ENCODE data around the gene CDK4. TPM values are rescaled to one million over a fixed set of nuclear protein-coding genes. Genes with fewer than 3 reads are reported as not detected.
"Not testable (repeated sequence)": the region's sequence is repeated elsewhere in the genome, so short reads cannot be mapped to it uniquely, and the experiment has no call there.

Gene CDK4
- total RNA-seq, 1 donor from 2014 or later: 41.1 TPM

DNA sequence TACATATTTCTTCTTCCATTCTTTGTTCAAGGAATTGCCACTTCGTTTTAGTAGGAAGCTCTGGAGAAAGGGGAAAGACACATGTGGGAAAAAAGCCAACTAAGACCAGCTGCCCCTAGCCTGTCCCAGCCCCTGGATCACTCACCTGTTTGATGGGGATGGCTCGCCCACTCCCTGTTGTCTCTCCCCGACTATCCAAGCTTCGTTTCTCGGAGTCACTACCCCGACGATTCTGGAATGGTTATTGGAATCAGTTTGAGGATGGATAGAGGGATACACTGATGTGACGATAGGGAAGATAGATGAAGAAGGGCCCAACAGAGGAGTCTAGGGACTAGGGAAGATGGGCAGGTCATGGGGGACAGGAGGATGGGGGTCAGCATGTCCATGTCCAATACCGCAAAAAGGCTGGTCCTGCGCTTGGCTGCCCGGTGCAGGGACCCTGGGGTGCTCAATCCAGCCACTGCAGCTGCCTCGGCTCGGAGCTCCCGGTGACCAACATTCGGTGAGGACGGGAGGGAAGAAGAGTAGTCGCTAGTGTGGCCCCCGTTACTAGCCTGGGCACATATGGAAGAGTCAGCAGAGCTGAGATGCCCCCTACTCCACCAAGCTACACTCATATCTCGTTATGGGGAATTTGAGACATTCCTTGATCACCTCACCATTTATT, 20.6 kb downstream of the CDK4 start:
- intact Hi-C loops (cut with DNase I): no loop called here
- DNase-seq (no peak), ATAC-seq (ENCODE audit: poor library complexity) (no peak)

DNA sequence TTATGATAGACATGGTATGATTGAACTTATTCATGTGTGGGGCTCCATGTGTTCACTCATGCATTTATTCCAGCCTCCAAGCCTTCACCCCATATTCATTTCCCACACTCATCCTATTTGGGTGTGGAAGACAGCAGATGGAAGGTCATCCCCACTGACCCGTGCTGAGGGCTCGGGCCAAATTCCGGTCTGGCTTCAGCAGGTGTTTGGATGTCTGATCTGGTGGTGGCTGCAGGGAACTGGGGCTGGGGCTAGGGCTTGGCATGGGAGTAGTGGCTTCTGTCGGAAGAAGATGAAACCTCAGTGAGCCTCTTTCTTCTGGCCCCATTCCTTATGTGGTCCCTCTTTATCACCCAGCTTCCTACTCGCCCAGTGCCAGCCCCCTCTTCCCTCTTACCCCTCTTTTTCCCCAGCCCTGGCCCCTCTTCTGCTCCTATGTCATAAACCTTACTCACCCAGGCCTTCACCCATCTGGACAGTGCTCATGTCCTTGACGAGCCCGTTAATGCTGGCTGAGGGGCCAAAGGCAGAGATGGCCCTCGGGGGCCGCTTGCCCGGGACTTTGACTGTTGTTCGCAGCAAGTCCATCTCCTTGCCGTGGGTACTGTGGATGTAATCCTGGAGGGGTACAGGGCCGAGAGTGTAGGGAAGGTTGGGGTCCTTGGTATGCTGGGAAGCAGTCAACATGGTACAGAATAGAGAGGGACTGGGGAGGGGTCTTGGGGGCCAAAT, 21.6 kb downstream of the CDK4 start:
- intact Hi-C loops (cut with DNase I): no loop called here
- ATAC-seq (ENCODE audit: poor library complexity) (no peak), DNase-seq (no peak)

DNA sequence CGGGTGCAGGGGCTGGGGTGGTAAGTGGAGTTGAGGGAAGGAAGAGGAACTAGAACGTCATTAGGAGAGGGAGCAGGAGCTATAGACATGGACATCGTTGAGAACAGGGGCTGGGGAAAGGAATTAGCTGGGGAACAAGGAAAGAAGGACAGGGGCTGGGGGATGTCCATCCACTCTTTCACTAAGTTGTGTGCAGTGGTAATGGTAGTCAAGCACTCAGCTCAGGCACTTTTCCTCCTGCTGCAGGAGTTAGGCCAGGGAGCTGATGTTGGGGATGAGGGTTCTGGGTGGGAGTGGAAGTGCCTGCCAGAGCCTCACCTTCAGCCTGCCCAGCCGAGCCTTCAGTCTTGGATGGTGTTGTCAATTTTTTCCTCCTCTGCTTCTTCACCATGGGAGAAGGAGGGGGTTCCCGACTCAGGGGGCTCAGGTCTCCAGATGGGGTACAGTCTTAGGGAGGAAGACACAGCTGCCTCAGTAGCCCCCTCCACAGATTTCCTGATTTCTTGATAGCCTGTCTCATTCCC, 22.7 kb downstream of the CDK4 start:
- intact Hi-C loops (cut with DNase I): no loop called here
- ATAC-seq (ENCODE audit: poor library complexity) (no peak), DNase-seq (no peak)

DNA sequence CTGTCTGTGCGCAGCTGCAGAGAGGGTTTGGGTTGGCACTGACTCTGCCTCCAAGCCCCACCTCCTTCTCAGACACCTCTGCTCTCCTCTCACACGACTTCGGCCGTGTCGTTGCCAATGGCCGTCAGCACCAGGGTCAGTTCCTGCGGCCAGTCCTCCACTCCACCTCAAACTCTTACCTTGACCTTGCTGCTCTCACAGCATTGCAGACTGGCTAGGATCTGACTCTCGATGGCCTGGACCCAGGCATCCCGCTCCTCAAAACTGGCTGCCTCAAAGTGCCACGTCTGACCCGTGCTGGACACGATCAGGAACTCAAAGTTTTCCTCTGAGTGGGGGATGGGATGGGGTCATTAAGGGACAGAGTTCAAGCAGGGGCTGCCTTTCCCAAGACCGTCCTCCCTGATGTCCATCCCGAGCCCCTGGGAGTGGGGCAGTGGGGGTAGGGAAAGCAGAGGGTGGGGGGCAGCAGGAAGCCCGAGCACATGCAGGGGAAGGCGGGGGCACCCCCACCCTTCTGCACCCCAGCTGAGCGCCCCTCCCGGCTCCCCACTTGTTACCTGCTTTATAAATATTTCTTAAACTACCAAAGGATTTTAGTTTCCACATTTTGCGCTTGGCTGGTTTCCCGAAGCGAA, 24.2 kb downstream of the CDK4 start:
- intact Hi-C loops (cut with DNase I): no loop called here
- DNase-seq: peak; percentile 42
- no peak for ATAC-seq (ENCODE audit: poor library complexity)

DNA sequence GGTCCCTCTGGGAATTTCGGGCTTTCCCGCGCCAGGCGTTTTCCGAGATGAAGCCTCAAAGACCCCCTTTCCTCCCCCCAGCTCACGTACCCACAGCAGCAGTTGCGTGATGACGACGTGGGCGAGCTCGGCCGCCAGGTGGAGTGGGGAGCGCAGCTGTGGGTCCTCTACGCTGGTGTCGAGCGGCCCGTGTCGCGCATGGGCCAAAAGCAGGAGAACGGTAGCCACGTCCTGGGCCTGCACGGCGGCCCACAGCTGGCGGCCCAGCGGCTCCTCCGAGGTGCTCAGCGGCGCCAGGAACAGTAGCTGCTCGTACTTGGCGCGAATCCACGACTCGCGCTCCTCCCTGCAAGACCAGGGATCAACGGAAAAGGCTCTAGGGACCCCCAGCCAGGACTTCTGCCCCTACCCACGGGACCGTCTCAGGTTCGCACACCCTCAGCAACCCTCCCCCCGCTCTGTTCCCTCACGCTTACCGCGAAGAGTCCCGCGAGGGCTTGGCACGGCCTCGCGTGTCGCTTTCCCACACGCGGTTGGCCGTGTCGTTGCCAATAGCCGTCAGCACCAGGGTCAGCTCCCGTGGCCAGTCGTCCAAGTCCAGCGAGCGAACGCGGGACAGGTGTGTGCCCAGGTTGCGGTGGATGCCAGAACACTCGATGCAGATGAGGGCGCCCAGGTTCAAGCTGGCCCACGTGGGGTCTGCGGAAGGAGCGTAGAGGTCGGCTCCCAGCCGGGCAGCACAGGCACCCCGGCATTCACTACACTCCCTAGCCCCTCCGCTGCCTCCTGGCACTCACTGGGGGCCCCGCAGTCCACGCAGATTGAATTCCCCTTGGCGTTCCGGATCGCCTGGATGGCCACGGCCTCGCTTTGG, 25.0 kb downstream of the CDK4 start:
- ATAC-seq (ENCODE audit: poor library complexity) (peak; percentile 59), DNase-seq (peak; percentile 74)
- intact Hi-C loops (cut with DNase I): no loop called here

DNA sequence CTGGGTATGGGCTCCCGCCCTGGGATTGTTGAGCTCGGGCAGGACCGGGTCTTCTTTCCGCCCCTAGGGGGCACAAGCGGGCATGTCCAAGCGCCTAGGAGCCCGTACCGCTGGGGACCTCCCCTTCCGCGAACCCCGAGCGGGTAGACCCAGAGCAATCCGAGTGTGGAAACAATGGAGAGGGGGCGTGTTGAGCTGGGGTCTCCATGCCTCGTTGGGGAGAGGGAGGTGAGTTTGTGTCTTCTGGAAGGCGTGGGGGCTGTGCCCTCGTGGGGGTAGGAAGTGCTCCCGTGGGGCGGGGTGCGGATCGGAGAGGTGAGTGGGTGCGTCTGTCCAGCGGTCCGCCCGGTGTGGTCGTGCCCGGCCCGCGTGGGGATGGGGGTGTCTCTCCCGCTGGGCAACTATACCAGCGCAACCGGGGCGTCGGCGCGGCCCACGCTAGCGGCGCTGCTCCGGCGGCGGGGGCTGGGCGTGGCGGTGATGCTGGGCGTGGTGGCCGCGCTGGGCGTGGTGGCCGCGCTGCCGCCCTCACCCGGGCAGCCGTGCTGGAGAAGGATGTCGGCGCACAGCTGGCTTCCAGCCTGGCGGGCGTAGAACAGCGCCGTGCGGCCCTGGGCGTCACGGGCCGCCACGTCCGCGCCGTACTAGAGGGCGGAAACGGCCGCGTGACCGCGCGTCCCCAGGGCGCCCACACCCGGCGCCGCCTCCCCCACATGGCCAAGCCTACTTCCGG, 25.8 kb downstream of the CDK4 start:
- DNase-seq (peak; percentile 85), ATAC-seq (ENCODE audit: poor library complexity) (peak; percentile 77)
- intact Hi-C loops (cut with DNase I): no loop called here

DNA sequence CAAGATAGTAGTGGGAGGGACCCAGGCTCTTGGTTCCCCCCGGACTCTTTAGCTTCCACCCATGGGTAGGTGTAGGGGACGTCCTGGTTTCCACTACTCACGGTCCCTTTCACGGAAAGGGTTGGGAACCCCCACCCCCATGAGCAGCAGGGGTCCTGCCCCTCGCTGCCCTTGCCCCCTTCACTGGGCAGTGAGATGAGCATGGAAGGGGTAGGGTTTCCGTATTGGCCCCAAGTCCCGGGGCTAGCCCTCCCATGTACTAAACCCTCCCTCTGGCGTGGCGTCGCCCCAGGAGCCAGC, 26.3 kb downstream of the CDK4 start:
- intact Hi-C loops (cut with DNase I): no loop called here
- no peak for DNase-seq
- no peak for ATAC-seq (ENCODE audit: poor library complexity)

DNA sequence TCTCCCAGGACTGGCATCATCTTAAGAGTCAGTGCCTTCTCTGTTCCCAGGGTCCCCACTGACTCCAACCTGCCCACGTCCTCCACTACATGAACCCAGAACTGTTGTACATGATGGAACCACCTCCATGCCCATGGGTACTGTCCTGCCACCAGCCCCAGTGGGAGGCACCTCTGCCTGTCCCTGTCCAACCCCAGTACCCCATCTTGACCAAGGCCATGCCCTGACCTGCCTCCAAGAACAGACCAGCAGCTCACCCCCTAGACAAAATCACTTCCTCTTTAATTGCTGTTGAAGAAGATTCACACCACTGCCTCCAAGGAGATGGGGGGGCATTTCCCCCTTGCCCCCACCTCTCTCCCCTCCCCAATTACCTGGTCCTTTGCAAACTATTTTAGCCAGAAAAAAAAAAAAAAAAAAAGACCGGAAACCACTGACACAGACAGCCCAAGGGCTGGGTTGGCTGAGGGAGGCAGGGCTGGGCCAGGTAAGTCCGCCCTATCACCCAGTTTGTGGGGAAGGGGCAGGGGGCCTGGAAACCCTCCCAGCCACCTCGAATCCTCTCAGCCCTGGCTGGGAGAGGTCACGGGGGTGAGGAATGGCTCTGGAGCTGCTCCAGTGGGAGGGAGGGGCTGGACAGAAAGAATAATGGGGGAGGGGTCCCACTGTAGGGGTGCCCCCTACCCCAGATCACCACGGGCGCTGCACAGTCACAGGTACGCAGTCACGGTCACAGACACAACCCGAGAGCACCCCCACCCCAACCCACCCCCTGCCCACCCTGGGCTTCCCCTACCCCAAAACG, 27.0 kb downstream of the CDK4 start:
- no peak for ATAC-seq (ENCODE audit: poor library complexity)
- no peak for DNase-seq

DNA sequence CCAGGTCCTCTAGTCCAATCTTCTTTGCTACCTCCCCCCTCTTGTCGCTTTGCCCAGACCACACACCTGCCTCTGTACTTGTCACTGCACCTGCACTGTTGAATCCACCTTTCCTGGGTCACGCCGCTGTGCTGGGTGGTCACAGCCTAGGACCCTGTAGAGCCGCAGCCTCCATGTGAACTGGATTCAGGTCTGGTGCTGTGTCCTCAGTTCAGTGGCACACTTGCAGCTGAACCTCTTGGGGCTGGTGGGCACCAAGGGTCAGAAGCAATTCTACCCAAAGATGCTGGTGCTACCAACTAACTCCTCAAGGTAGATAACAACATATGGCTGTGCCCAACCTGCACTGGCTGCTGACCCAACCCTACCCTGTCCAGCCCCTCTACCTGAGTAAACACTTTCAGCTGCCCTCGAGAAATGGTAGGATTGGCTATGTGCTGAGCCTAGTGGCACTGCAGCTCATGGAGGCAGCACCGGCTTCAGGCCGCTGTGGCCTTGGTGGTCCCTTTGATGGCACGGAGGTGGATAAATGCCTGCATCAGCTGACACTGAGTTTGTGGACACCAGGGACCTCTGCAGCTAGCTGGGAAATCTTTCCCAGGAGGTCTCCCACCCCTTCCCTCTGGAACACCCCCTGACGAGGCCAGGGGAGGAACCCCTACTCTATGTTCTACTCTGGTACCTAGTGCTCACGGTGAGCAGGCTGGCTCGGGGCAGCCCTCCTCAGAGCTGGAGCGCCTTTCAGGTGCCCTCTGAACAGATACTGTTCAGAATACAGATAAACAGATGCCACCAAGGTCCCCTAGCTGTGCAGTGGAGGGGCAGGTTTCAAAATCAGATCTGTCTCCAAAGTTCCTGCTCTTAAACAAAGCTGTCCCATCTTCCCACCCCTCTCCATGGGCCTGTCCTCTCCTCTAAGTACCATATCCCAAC, 27.8 kb downstream of the CDK4 start:
- intact Hi-C loops (cut with DNase I): no loop called here
- ATAC-seq (ENCODE audit: poor library complexity) (no peak), DNase-seq (no peak)

More for the DNA sequence above, 27.0 kb downstream of the CDK4 start:
- intact Hi-C loops (cut with DNase I): no loop called here

DNA sequence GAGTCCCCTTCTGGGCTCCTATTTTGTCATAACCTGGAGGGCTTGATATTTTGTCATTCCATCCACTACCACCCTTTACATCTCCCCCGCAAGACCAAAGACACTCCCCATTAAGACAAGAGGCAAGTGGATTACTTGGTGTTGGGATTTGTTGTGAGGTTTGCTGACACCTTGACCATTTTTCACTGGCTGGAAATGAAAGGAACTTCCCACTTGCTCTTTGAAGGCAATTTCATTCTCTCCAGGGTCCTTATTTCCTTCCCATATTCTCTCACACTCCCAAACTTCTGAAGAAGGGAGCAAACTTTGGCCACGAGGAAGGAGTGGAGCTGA, 28.5 kb downstream of the CDK4 start:
- intact Hi-C loops (cut with DNase I): no loop called here
- no peak for ATAC-seq (ENCODE audit: poor library complexity)

DNA sequence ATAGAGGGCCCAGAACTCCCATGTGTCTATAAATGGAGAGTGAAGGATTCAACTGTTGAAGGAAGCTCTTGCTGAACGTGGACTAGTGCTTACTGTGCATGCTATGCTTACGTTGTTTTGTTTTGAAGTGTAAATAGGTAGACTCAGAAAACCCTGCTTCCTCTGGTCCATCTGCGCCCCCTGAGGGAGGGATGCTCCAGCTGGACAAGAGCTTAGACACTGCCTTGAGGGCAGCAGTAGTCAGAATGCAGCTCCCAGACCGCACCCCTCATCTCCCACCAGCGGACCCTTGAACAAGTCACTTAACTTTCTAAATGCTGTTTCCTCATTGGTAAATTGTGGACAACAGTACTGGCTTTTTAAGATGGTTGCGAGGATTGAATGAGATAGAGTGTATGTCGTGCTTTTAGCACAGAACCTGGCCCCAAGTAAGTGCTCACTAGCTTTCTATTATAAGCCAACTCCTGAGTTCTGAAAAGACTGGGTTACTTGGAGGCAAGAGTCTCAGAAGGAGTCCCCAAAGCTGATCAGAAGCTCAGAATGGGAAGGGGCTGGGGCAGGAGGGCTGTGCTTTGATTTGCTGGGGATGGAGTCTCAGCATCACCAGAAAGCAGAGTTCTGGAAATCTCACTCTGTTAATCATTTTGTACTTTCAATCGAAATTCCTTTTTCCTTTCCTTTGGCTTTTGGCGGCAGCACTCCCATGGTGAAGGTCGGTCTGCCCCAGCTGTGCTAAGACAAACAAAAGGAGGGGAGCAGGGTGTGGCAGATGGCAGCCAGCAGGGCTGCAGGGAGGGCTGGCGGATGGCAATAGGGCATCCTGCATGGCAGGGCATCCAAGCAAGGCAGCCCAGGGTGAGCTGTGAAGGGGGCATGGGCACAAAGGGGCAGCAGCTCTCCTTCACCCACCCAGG, 29.1 kb downstream of the CDK4 start:
- ATAC-seq (ENCODE audit: poor library complexity): no peak
- no peak for DNase-seq
- intact Hi-C loops (cut with DNase I): no loop called here

More for the DNA sequence above, 28.5 kb downstream of the CDK4 start:
- DNase-seq: no peak

DNA sequence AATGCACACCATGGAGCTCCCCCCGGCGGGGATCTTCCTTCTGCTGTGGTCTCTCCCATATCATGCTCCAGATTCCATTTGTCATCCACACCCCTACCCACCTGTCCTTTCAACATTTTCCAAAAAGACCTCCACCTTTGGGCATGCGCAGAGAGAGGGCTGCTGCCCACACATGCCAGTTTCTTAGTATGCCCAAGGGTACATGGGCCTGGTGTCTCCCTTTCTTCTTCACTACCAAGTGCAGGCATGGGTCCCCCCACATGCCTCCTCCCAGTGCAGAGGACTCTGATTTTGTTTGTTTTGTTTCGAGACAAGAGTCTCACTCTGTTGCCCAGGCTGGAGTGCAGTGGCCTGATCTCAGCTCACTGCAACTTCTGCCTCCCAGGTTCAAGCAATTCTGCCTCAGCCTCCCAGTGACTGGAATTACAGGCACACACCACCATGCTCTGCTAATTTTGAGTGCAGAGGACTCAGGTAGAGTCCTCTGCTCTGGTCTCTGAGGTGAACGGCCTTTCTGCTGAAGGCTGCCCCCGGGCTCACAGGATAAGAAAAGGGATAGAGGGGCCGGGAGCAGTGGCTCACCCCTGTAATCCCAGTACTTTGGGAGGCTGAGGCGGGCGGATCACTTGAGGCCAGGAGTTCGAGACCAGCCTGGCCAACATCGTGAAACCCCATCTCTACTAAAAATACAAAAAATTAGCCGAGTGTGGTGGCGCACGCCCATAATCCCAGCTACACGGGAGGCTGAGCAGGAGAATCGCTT, 30.1 kb downstream of the CDK4 start:
- intact Hi-C loops (cut with DNase I); DNase-seq; ATAC-seq (ENCODE audit: poor library complexity): not testable (repeated sequence)

DNA sequence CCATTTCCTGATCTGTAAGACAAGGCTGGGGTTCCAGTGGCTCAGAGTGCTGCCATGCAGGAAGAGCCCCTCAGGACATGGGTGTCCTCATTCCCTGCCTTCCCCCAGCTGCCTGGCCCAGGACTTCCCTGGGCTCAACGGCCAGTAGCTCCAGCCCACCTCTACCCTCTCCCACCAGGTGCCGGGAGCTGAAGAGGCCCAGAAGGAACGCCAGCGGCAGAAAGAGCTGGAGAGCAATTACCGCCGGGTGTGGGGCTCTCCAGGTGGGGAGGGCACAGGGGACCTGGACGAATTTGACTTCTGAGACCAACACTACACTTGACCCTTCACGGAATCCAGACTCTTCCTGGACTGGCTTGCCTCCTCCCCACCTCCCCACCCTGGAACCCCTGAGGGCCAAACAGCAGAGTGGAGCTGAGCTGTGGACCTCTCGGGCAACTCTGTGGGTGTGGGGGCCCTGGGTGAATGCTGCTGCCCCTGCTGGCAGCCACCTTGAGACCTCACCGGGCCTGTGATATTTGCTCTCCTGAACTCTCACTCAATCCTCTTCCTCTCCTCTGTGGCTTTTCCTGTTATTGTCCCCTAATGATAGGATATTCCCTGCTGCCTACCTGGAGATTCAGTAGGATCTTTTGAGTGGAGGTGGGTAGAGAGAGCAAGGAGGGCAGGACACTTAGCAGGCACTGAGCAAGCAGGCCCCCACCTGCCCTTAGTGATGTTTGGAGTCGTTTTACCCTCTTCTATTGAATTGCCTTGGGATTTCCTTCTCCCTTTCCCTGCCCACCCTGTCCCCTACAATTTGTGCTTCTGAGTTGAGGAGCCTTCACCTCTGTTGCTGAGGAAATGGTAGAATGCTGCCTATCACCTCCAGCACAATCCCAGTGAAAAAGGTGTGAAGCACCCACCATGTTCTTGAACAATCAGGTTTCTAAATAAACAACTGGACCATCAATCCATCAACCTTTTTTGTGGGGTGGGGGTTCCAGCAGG, 31.2 kb downstream of the CDK4 start:
- DNase-seq: no peak
- ATAC-seq (ENCODE audit: poor library complexity): no peak
- intact Hi-C loops (cut with DNase I): no loop called here

Data from Right ventricle myocardium superior (tissue), 1 donor.